OCI-LY1 (cell line): Measurements from ENCODE around the gene MRPS14.

Source experiments
- EZH2 ChIP-seq: fragments of 200-600 bp; sonication (generic), shearing (Covaris generic); IDR thresholded peaks from 2 replicates; pipeline ENCODE4 v1.8.0; 2017; ENCODE audit warnings: borderline replicate concordance, mixed run types, mild to moderate bottlenecking, antibody characterized with exemption, low read length, moderate library complexity, mixed read lengths
- TF ChIP-seq, protein P1 (sequence below): fragments of 200-600 bp; sonication (generic), shearing (Covaris generic); IDR thresholded peaks from 2 replicates; pipeline ENCODE4 v1.5.1; 2017; ENCODE audit warnings: mild to moderate bottlenecking, antibody characterized with exemption, low read length, moderate library complexity, mixed read lengths

- TF ChIP-seq, protein P1, sequence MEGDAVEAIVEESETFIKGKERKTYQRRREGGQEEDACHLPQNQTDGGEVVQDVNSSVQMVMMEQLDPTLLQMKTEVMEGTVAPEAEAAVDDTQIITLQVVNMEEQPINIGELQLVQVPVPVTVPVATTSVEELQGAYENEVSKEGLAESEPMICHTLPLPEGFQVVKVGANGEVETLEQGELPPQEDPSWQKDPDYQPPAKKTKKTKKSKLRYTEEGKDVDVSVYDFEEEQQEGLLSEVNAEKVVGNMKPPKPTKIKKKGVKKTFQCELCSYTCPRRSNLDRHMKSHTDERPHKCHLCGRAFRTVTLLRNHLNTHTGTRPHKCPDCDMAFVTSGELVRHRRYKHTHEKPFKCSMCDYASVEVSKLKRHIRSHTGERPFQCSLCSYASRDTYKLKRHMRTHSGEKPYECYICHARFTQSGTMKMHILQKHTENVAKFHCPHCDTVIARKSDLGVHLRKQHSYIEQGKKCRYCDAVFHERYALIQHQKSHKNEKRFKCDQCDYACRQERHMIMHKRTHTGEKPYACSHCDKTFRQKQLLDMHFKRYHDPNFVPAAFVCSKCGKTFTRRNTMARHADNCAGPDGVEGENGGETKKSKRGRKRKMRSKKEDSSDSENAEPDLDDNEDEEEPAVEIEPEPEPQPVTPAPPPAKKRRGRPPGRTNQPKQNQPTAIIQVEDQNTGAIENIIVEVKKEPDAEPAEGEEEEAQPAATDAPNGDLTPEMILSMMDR: no peak
- TF ChIP-seq EZH2: no peak
Observed at GRCh38 chr1:175036476-175036875, 13.3 kb upstream of the MRPS14 start.
